GM18907 (cell line): ENCODE measurements around the gene SLC44A3.

ENCODE experiments used
- ATAC-seq: cut with Tn5 transposase; IDR thresholded peaks from one replicate; pipeline ENCODE4 v1.9.1; 2021; ENCODE audit warnings: mild to moderate bottlenecking, moderate library complexity; ENCODE audit not compliant: unreplicated experiment

Gene SLC44A3

GRCh38 chr1:94903280-94904009 lies 83.3 kb downstream of the SLC44A3 start:
- no peak for ATAC-seq

GRCh38 chr1:94905207-94905606 lies 85.0 kb downstream of the SLC44A3 start:
- no peak for ATAC-seq

- no peak for ATAC-seq
Observed at GRCh38 chr1:94906382-94906781, 86.2 kb downstream of the SLC44A3 start.

GRCh38 chr1:94907136-94907535 lies 87.0 kb downstream of the SLC44A3 start:
- no peak for ATAC-seq

GRCh38 chr1:94908190-94908589 lies 88.0 kb downstream of the SLC44A3 start:
- no peak for ATAC-seq

GRCh38 chr1:94908965-94909364 lies 88.8 kb downstream of the SLC44A3 start:
- ATAC-seq, result no peak

GRCh38 chr1:94909486-94909885 lies 89.3 kb downstream of the SLC44A3 start:
- ATAC-seq, result no peak

GRCh38 chr1:94912263-94913184 lies 92.4 kb downstream of the SLC44A3 start:
- no peak for ATAC-seq

GRCh38 chr1:94917251-94917650 lies 97.1 kb downstream of the SLC44A3 start:
- ATAC-seq, result no peak

- no peak for ATAC-seq
Observed at GRCh38 chr1:94919241-94920030, 99.3 kb downstream of the SLC44A3 start.

- ATAC-seq, result no peak
Observed at GRCh38 chr1:94920061-94920460, 99.9 kb downstream of the SLC44A3 start.

GRCh38 chr1:94921977-94922376 lies 101.8 kb downstream of the SLC44A3 start:
- no peak for ATAC-seq

GRCh38 chr1:94922761-94923331 lies 102.7 kb downstream of the SLC44A3 start:
- no peak for ATAC-seq

GRCh38 chr1:94925004-94925403 lies 104.8 kb downstream of the SLC44A3 start:
- no peak for ATAC-seq

- peak; percentile 34 for ATAC-seq
Observed at GRCh38 chr1:94925561-94926125, 105.5 kb downstream of the SLC44A3 start.

GRCh38 chr1:94926126-94926914 lies 106.2 kb downstream of the SLC44A3 start:
- ATAC-seq, result peak; percentile 29

GRCh38 chr1:94926915-94927404 lies 106.8 kb downstream of the SLC44A3 start, which contains the start of gene CNN3:
Gene CNN3 (minus strand): TSS chr1:94927110. CDS start chr1:94926894, 216 bp downstream.
- peak; percentile 92 for ATAC-seq

- peak; percentile 33 for ATAC-seq
Observed at GRCh38 chr1:94927405-94928175, 107.4 kb downstream of the SLC44A3 start.
